ENCODE results near the gene FXN.

DNA sequence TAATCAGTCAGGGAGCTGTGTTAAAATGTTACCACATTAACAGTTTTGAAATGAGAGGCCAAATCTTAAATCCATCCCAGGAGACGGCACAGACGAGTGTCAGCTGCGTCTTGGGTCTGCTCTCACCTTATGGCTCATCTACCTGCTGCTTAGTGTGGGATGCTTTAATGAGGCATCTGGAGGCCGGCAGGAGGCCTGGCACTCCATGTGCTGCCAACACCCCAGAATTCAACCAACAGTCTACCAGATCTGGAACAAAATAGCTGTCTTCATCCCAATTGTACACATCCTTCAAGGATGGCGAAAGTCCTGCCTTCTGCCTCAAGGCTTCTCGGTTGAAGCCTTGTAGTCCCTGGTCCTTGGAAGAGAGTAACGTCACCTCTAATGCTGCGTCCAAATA is 33.6 kb upstream of the FXN start:
- TF ChIP-seq, protein P1, sequence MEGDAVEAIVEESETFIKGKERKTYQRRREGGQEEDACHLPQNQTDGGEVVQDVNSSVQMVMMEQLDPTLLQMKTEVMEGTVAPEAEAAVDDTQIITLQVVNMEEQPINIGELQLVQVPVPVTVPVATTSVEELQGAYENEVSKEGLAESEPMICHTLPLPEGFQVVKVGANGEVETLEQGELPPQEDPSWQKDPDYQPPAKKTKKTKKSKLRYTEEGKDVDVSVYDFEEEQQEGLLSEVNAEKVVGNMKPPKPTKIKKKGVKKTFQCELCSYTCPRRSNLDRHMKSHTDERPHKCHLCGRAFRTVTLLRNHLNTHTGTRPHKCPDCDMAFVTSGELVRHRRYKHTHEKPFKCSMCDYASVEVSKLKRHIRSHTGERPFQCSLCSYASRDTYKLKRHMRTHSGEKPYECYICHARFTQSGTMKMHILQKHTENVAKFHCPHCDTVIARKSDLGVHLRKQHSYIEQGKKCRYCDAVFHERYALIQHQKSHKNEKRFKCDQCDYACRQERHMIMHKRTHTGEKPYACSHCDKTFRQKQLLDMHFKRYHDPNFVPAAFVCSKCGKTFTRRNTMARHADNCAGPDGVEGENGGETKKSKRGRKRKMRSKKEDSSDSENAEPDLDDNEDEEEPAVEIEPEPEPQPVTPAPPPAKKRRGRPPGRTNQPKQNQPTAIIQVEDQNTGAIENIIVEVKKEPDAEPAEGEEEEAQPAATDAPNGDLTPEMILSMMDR (IDR thresholded peaks at IDR 0.05; ENCODE audit: low read depth, low read length), result no peak
- no peak for TF ChIP-seq EZH2phosphoT487 (IDR thresholded peaks at IDR 0.05; ENCODE audit: low read depth)
